Thoracic aorta (tissue), 2 donors: ENCODE data around the gene SHOC2. TPM values are rescaled to one million over a fixed set of nuclear protein-coding genes. Genes with fewer than 3 reads are reported as not detected.

Experiments
- ATAC-seq: fragments of 150-250 bp; one replicate; pipeline ENCODE4 v1.8.0; 2017; ENCODE audit warnings: low read depth; ENCODE audit not compliant: insufficient number of reproducible peaks, low FRiP score
- DNase-seq: peaks from one replicate; pipeline ENCODE4 v3.0.0-alpha.2; 2020; ENCODE audit warnings: low spot score
- H3K27ac ChIP-seq, 2 donors: fragments of 200-600 bp; sonication (generic); 1 replicate in 1 of 2; 2 replicates in 1 of 2; pipeline ENCODE4 v1.5.1; 2016; ENCODE audit warnings: mild to moderate bottlenecking in 2 of 2, moderate library complexity in 2 of 2
- H3K27me3 ChIP-seq: fragments of 200-600 bp; sonication (generic); replicated peaks from 2 replicates; pipeline ENCODE4 v1.6.0; 2016; ENCODE audit warnings: mild to moderate bottlenecking; ENCODE audit not compliant: insufficient read depth
- H3K36me3 ChIP-seq: fragments of 200-600 bp; sonication (generic); one replicate; pipeline ENCODE4 v1.5.1; 2016
- H3K4me1 ChIP-seq, 2 donors: fragments of 200-600 bp; sonication (generic); 1 replicate in 1 of 2; 2 replicates in 1 of 2; pipeline versions ENCODE4 v1.5.1 to v1.6.0; 2016; ENCODE audit warnings: low read depth in 2 of 2, mild to moderate bottlenecking in 1 of 2; ENCODE audit not compliant: control insufficient read depth in 1 of 2
- H3K4me3 ChIP-seq: fragments of 200-600 bp; sonication (generic); 2 replicates; pipeline ENCODE4 v1.5.1; 2016; ENCODE audit warnings: mild to moderate bottlenecking
- H3K9me3 ChIP-seq: fragments of 200-600 bp; sonication (generic); 2 replicates; pipeline ENCODE4 v1.5.1; 2016
- total RNA-seq, 2 donors: library from RNA; depleted of rRNA; stranded (reverse); fragments of >200 nt; gene quantifications; one replicate each; pipeline versions ENCODE4 v1.1.0 to v1.2.3, GENCODE V29; 2016
- TF ChIP-seq, protein P1 (sequence below): fragments of 200-600 bp; sonication (generic); IDR thresholded peaks from one replicate; pipeline ENCODE4 v1.5.1; 2019; ENCODE audit warnings: antibody characterized with exemption

The SHOC2 gene
- total RNA-seq, 2 donors from 2014 or later: 41.6 to 115 TPM

DNA sequence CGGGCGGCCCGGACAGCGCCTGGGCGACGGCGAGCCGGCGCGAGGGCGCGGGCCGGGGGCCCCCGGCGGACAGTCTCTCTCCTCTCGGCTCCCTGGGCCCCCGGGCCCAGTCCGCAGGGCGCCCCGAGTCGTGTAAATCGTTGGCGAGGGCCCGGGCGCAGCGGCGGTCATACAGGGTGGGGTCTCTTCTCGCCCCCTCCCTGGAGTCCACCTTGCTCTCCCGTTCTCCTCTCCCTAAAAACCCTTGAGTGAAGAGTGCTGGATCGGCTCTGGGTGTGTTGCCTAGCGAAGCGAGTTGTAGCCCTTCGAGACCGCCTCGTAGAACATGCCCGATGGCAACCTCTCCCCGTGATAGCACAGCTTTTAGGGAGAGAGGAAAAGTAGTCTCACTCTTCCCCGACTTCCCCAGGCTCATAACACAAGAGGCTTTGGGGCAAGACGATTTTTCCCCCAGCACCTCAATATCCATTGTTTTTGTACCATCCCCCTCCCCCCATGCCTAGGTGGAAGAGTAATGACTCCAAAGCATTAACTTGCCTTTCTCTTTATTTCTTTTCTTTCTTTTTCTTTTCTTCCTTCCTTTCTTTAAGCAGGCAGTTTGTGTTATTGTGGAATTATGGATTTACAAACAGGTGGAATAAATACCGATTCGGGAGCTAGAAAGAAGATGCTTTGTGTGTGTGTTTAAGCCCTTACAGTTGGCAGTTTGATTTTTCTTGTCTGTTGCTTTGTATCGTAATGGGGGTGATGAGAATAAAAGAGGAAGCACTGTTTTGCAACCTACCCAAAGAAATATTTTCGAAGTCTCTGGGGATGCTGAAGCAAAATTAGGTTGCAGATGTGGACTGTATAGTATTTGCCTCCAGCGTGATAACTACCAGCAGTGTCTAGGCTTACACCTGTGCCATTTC lies 822 bp downstream of the SHOC2 start:
- peak overlapping the region; percentile 81 for H3K4me3 ChIP-seq
- H3K27me3 ChIP-seq: no peaks in the 10 kb centered on the region
- no peaks in the 10 kb centered on the region for H3K36me3 ChIP-seq
- H3K27ac ChIP-seq: peak overlapping the region; percentile 90
- H3K4me1 ChIP-seq: peaks cover 25 to 31% of the 10 kb centered on the region in 2 donors
- no peaks in the 10 kb centered on the region for H3K9me3 ChIP-seq
- DNase-seq: no peak
- peak; percentile 0 for ATAC-seq
- TF ChIP-seq, protein P1, sequence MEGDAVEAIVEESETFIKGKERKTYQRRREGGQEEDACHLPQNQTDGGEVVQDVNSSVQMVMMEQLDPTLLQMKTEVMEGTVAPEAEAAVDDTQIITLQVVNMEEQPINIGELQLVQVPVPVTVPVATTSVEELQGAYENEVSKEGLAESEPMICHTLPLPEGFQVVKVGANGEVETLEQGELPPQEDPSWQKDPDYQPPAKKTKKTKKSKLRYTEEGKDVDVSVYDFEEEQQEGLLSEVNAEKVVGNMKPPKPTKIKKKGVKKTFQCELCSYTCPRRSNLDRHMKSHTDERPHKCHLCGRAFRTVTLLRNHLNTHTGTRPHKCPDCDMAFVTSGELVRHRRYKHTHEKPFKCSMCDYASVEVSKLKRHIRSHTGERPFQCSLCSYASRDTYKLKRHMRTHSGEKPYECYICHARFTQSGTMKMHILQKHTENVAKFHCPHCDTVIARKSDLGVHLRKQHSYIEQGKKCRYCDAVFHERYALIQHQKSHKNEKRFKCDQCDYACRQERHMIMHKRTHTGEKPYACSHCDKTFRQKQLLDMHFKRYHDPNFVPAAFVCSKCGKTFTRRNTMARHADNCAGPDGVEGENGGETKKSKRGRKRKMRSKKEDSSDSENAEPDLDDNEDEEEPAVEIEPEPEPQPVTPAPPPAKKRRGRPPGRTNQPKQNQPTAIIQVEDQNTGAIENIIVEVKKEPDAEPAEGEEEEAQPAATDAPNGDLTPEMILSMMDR: no peak

DNA sequence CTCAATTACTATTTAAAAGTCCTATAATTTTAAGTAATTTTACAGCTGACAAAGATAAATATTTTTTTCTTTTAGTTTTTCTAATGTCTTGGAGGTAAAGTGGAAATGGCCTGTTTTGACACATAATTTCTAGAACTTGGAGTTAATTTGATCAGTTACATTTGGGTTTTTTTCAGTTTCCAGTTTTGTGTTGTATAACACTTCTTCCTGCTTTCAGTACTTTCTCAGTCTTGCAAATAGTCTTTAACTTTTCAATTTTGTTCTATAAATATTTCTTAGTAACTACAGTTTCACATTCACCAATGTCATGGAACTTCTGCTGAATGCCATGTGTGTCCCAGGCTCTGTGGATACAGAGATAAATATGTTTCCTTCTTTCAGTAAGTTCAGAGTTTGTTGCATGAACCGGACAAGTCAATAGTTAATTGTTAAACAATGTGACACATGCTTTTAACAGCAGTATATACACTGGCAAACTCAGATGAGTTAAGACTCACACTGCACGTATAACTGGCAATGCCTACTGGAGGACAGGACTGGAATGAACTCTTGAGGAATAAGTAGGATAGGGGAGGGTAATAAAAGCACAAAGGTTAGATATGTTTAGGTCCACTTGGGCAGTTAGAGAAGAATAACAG lies 4.6 kb downstream of the SHOC2 start:
- no peak overlapping the region for H3K4me3 ChIP-seq
- H3K4me1 ChIP-seq: peaks cover 35 to 45% of the 10 kb centered on the region in 2 donors
- DNase-seq (no peak), ATAC-seq (no peak)
- H3K36me3 ChIP-seq: no peaks in the 10 kb centered on the region
- no peaks in the 10 kb centered on the region for H3K9me3 ChIP-seq
- no peaks in the 10 kb centered on the region for H3K27me3 ChIP-seq
- H3K27ac ChIP-seq: no peak overlapping the region
- TF ChIP-seq, protein P1: no peak

DNA sequence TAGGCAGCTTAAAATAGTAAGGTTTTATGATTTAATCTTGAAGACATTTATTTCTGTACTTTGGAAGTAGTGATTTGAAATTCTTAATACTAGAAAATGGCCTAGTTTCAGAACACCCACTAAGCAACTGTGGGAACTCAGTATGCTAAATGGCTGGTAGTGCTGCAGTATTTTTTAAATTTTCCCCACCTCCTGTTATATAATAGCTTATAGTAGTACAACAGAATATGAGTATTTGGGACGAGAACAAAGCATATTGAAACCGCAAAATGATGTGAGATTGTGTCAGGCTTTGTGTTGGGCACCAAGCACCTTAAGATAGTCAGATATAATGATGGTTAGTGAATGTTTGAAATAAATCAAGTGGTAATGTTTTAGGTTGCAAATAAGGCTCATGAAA lies 8.1 kb downstream of the SHOC2 start:
- Histone ChIP-seq H3K27me3 (no peaks in the 10 kb centered on the region), H3K4me3 (no peak overlapping the region), H3K27ac (no peak overlapping the region), H3K4me1 (peaks cover 40 to 41% of the 10 kb centered on the region in 2 donors), H3K9me3 (no peaks in the 10 kb centered on the region), H3K36me3 (no peaks in the 10 kb centered on the region)
- DNase-seq (no peak), ATAC-seq (no peak)
- TF ChIP-seq, protein P1: no peak

DNA sequence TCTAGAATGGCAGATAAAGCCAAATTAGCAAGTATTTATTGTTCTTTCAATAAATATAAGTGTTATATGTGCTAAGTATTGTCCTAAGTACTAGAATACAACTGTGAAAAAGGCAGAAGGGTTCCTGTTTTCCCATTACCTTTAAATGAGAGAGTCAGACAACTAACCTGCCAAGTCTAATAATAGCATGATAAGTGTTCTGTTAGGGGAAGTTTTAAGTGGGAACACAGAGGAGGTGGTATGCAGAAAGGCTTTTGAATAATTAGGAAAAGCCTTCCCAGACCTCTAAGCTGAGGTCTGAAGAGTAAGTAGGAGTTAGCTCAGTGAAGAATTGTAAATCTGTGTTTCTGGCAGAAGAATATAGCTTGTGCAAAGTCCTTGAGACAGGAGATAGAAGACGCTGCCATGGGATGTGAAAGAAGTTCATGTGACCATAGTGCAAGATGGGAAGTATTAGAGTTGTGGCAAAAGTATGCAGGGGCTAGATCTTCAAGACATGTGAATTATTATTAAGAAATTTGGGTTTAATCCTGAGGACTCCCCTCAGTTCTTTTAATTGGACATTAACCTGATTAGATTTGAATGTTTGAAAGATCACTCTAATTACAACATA lies 12.5 kb downstream of the SHOC2 start:
- Histone ChIP-seq H3K27me3 (no peaks in the 10 kb centered on the region), H3K9me3 (no peaks in the 10 kb centered on the region), H3K4me3 (no peak overlapping the region), H3K4me1 (peaks cover 19 to 35% of the 10 kb centered on the region in 2 donors), H3K36me3 (no peaks in the 10 kb centered on the region), H3K27ac (no peak overlapping the region)
- TF ChIP-seq, protein P1: no peak
- ATAC-seq (no peak), DNase-seq (no peak)
